Left forelimb (tissue), 1 donor: ENCODE results near the gene ATRNL1.

Experiments
- DNase-seq: peaks from one replicate; pipeline ENCODE4 v3.0.0-alpha.2; 2018; ENCODE audit warnings: low spot score

ATRNL1 gene

GRCh38 chr10:115903845-115904244, 810.7 kb downstream of the ATRNL1 start:
- DNase-seq: no peak

GRCh38 chr10:115909037-115909436, 815.9 kb downstream of the ATRNL1 start:
- no peak for DNase-seq

GRCh38 chr10:115909962-115910731, 817.0 kb downstream of the ATRNL1 start:
- DNase-seq: no peak

- no peak for DNase-seq
Measured at GRCh38 chr10:115914475-115914874, 821.3 kb downstream of the ATRNL1 start.

- no peak for DNase-seq
Measured at GRCh38 chr10:115915429-115915828, 822.3 kb downstream of the ATRNL1 start.

- DNase-seq: no peak
Measured at GRCh38 chr10:115918812-115919211, 825.6 kb downstream of the ATRNL1 start.

GRCh38 chr10:115921795-115922194, 828.6 kb downstream of the ATRNL1 start:
- no peak for DNase-seq

GRCh38 chr10:115931309-115931708, 838.1 kb downstream of the ATRNL1 start:
- DNase-seq: no peak

GRCh38 chr10:115932099-115932498, 838.9 kb downstream of the ATRNL1 start:
- no peak for DNase-seq

- DNase-seq: no peak
Measured at GRCh38 chr10:115933098-115933497, 839.9 kb downstream of the ATRNL1 start.

GRCh38 chr10:115935731-115936130, 842.6 kb downstream of the ATRNL1 start:
- DNase-seq: no peak

GRCh38 chr10:115936926-115937767, 844.0 kb downstream of the ATRNL1 start:
- DNase-seq: no peak

GRCh38 chr10:115937768-115938056, 844.5 kb downstream of the ATRNL1 start:
- DNase-seq: no peak

- no peak for DNase-seq
Measured at GRCh38 chr10:115939101-115939854, 846.1 kb downstream of the ATRNL1 start.

GRCh38 chr10:115941361-115941771, 848.2 kb downstream of the ATRNL1 start:
- no peak for DNase-seq

GRCh38 chr10:115942101-115942500, 848.9 kb downstream of the ATRNL1 start:
- DNase-seq: no peak

GRCh38 chr10:115944538-115944937, 851.4 kb downstream of the ATRNL1 start:
- no peak for DNase-seq

GRCh38 chr10:115945701-115946445, 852.7 kb downstream of the ATRNL1 start:
- no peak for DNase-seq

- no peak for DNase-seq
Measured at GRCh38 chr10:115947104-115947503, 853.9 kb downstream of the ATRNL1 start.

- no peak for DNase-seq
Measured at GRCh38 chr10:115948465-115948864, 855.3 kb downstream of the ATRNL1 start.

- no peak for DNase-seq
Measured at GRCh38 chr10:115949282-115949844, 856.2 kb downstream of the ATRNL1 start.

- DNase-seq: no peak
Measured at GRCh38 chr10:115950320-115950719, 857.2 kb downstream of the ATRNL1 start.
